Measurements from ENCODE around the gene TNNT1.
A peak's percentile ranks its signal among the peaks of the same experiment; 100 is the strongest.

DNA sequence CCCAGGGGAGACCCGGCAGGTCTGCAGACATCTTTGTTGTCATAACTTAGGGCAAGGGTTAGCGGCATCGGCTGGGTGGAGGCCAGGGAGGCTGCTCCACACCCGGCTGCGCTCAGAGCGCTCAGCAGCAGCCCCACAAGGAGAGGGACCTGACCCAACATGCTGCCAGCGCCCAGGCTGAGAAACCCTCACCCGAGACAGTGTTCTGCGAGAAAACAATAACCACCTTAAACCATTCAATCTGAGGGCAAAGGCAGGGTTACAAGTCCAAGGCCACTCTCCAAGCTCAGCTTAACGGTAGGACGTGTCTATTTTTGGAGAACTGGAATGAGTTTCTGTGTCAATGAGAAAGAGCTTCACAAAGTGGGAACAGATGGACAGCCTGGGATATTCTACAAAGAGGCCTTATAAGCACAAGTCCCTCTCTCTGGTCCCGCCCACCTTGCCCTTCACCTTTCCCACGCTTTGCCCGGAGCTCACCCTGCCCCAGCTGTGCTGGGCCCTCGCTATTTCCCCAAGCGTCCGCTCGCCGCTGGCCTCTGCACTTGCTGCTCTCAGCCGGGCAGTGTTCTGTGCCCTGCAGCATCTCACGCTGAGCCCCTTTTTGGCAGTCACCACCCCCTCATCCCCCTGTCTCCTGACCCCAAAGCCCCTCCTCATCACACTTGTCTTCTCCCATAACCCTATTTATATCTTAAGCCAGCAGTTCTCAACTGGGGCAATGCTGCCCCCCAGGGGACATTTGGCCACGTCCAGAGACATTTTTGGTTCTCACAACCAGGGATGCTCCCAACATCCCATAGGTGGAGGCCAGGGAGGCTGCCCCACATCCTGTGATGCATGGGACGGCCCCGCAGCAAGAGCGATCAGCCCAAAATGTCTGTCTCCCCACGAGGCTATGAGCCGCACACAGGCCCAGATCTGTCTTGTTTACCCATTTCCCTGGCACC, 49.2 kb downstream of the TNNT1 start:
- TF ChIP-seq, protein P1, sequence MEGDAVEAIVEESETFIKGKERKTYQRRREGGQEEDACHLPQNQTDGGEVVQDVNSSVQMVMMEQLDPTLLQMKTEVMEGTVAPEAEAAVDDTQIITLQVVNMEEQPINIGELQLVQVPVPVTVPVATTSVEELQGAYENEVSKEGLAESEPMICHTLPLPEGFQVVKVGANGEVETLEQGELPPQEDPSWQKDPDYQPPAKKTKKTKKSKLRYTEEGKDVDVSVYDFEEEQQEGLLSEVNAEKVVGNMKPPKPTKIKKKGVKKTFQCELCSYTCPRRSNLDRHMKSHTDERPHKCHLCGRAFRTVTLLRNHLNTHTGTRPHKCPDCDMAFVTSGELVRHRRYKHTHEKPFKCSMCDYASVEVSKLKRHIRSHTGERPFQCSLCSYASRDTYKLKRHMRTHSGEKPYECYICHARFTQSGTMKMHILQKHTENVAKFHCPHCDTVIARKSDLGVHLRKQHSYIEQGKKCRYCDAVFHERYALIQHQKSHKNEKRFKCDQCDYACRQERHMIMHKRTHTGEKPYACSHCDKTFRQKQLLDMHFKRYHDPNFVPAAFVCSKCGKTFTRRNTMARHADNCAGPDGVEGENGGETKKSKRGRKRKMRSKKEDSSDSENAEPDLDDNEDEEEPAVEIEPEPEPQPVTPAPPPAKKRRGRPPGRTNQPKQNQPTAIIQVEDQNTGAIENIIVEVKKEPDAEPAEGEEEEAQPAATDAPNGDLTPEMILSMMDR (conservative IDR thresholded peaks at IDR 0.05; ENCODE audit: low read length), result peak; percentile 40
- TF ChIP-seq EZH2phosphoT487 (IDR thresholded peaks at IDR 0.05; ENCODE audit: borderline replicate concordance), result no peak

Measured in Loucy (cell line).